ENCODE results near the gene TMEM106A. TPM values are rescaled to one million over a fixed set of nuclear protein-coding genes. Genes with fewer than 3 reads are reported as not detected.

Gene TMEM106A
- total RNA-seq, 120 experiments from 2014 or later = 1.8 to 12.8 (median 6.6) TPM

Other genes starting within 250 kb of the TMEM106A start
- 10 to 100 TPM; 35.7 to 86.0 (median 53.9) TPM for gene AARSD1, start 247.4 kb upstream of the TMEM106A start, total RNA-seq
- gene PTGES3L, start 231.8 kb upstream of the TMEM106A start, total RNA-seq = 10 to 100 TPM in 3 of 120 experiments, 1 to 10 TPM in 117; 1.7 to 10.6 (median 5.5) TPM
- gene RUNDC1, start 231.3 kb upstream of the TMEM106A start, total RNA-seq = 10 to 100 TPM; 15.4 to 42.1 (median 27.2) TPM
- 100 to 1,000 TPM; 211 to 416 (median 275) TPM for gene RPL27, start 213.5 kb upstream of the TMEM106A start, total RNA-seq
- gene IFI35, start 205.1 kb upstream of the TMEM106A start, total RNA-seq = 10 to 100 TPM in 55 of 120 experiments, 1 to 10 TPM in 65; 3.7 to 48.6 (median 9.7) TPM
- 10 to 100 TPM; 37.8 to 93.9 (median 60.0) TPM for gene VAT1, start 189.5 kb upstream of the TMEM106A start, total RNA-seq
- gene RND2, start 186.6 kb upstream of the TMEM106A start, total RNA-seq = 10 to 100 TPM; 12.1 to 32.7 (median 19.2) TPM
- gene BRCA1, start 86.5 kb upstream of the TMEM106A start, total RNA-seq = 10 to 100 TPM in 58 of 120 experiments, 1 to 10 TPM in 62; 3.9 to 29.8 (median 9.9) TPM
- 100 to 1,000 TPM in 22 of 120 experiments, 10 to 100 TPM in 98; 77.1 to 121 (median 91.7) TPM for gene NBR1, start 40.7 kb upstream of the TMEM106A start, total RNA-seq
- 1 to 10 TPM in 6 of 120 experiments, under 1 TPM in 7, not detected in 107; 0.46 to 1.6 (median 0.96) TPM for gene CCDC200, start 16.7 kb downstream of the TMEM106A start, total RNA-seq
- 1,000 to 10,000 TPM; 1,318 to 8,938 (median 3,556) TPM for gene RNU2-1, start 22.1 kb downstream of the TMEM106A start, total RNA-seq
- gene ARL4D, start 187.1 kb downstream of the TMEM106A start, total RNA-seq = 10 to 100 TPM in 85 of 120 experiments, 1 to 10 TPM in 35; 2.7 to 29.9 (median 12.9) TPM